ENCODE measurements around the gene TEX264.

GRCh38 chr3:51622413-51622812 lies 48.6 kb upstream of the TEX264 start:
- TF ChIP-seq POLR2A (IDR thresholded peaks at IDR 0.05), result no peak
- TF ChIP-seq, protein P1, sequence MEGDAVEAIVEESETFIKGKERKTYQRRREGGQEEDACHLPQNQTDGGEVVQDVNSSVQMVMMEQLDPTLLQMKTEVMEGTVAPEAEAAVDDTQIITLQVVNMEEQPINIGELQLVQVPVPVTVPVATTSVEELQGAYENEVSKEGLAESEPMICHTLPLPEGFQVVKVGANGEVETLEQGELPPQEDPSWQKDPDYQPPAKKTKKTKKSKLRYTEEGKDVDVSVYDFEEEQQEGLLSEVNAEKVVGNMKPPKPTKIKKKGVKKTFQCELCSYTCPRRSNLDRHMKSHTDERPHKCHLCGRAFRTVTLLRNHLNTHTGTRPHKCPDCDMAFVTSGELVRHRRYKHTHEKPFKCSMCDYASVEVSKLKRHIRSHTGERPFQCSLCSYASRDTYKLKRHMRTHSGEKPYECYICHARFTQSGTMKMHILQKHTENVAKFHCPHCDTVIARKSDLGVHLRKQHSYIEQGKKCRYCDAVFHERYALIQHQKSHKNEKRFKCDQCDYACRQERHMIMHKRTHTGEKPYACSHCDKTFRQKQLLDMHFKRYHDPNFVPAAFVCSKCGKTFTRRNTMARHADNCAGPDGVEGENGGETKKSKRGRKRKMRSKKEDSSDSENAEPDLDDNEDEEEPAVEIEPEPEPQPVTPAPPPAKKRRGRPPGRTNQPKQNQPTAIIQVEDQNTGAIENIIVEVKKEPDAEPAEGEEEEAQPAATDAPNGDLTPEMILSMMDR (IDR thresholded peaks at IDR 0.05), result no peak
